Measurements from ENCODE around the gene CA10.

- TF ChIP-seq CTCF (conservative IDR thresholded peaks at IDR 0.05 in 1 of 2, IDR thresholded peaks at IDR 0.05 in 1 of 2; ENCODE audit: low read depth in 1 of 2, low read length in 2 of 2): no peak
- TF ChIP-seq EZH2 (IDR thresholded peaks at IDR 0.05; ENCODE audit: low read length, missing control alignments): no peak
Observed at GRCh38 chr17:51803161-51803560, 355.4 kb downstream of the CA10 start.
